Type B pancreatic cell (in vitro differentiated cells): Measurements from ENCODE around the gene CHRM4. TPM values are rescaled to one million over a fixed set of nuclear protein-coding genes. Genes with fewer than 3 reads are reported as not detected.
A peak's percentile ranks its signal among the peaks of the same experiment; 100 is the strongest.

Experiments used
- DNase-seq: peaks from one replicate; pipeline ENCODE4 v3.0.0; 2021; ENCODE audit warnings: mixed read lengths; ENCODE audit not compliant: unreplicated experiment; ENCODE audit errors: extremely low spot score
- H3K27ac Mint-ChIP-seq: 2 replicates; pipeline ENCODE4 v1.8.0; 2021; ENCODE audit warnings: mild to moderate bottlenecking, mixed read lengths
- H3K27me3 Mint-ChIP-seq: 2 replicates; pipeline ENCODE4 v1.8.0; 2021; ENCODE audit warnings: mixed read lengths
- H3K36me3 Mint-ChIP-seq: 2 replicates; pipeline ENCODE4 v1.8.0; 2021; ENCODE audit warnings: mixed read lengths
- H3K4me1 Mint-ChIP-seq: one replicate; pipeline ENCODE4 v1.8.0; 2021; ENCODE audit warnings: mixed read lengths; ENCODE audit not compliant: unreplicated experiment
- H3K4me3 Mint-ChIP-seq: 2 replicates; pipeline ENCODE4 v1.8.0; 2021; ENCODE audit warnings: mild to moderate bottlenecking, mixed read lengths
- H3K9me3 Mint-ChIP-seq: 2 replicates; pipeline ENCODE4 v1.8.0; 2021; ENCODE audit warnings: mixed read lengths
- total RNA-seq: library from RNA; stranded (reverse); gene quantifications from 2 replicates; pipeline ENCODE4 v1.2.1, GENCODE V29; 2021; ENCODE audit warnings: low replicate concordance
- TF ChIP-seq, protein P1 (sequence below): fragments of 200-600 bp; sonication (generic); conservative IDR thresholded peaks from 2 replicates; pipeline ENCODE4 v1.5.0; 2021; ENCODE audit warnings: antibody characterized with exemption, mild to moderate bottlenecking

The CHRM4 gene
- total RNA-seq, 1 donor from 2014 or later: 1.0 TPM

DNA sequence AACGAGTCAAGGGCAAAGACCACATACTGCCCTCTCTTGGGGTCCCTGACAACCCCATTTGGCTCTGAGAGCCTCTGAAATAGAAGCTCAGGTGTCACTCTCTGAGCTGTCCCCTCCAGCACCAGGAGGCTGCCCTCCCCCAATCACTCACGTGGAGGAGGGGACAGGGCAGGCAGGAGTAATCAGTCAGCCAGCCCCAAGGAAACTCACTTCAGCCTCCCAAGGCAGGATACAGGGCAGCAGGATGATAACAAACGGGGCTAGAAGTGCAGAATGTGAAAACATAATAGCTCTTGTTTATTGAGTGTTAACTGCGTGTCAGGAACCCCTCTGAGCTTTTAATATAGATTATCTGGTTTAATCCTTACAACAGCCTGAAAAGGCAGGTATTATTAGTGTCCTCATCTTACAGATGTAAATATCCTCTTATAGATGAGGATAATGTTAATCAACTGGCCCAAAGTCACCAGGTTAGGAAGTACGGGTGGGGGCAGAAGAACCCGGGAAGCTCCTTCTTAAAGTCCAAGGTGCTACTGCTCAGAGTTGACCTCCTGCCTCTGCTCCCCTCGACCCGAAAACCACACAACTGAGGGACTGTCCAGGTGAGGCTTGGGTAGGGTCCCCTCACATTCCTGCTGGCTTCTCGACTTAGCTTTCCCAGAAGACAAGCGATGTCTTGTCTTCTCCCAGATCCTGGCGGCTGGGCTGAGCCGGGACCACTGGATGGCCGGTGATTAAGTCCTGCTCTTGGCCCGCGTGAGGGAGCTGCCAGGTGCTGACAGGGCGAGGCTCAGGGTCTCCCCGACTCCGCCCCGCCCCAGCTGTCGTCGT, 2.7 kb downstream of the CHRM4 start:
- H3K9me3 Mint-ChIP-seq: no peaks in the 10 kb centered on the region
- peaks cover 3% of the 10 kb centered on the region for H3K36me3 Mint-ChIP-seq
- peak overlapping the region; percentile 16 for H3K27ac Mint-ChIP-seq
- TF ChIP-seq, protein P1, sequence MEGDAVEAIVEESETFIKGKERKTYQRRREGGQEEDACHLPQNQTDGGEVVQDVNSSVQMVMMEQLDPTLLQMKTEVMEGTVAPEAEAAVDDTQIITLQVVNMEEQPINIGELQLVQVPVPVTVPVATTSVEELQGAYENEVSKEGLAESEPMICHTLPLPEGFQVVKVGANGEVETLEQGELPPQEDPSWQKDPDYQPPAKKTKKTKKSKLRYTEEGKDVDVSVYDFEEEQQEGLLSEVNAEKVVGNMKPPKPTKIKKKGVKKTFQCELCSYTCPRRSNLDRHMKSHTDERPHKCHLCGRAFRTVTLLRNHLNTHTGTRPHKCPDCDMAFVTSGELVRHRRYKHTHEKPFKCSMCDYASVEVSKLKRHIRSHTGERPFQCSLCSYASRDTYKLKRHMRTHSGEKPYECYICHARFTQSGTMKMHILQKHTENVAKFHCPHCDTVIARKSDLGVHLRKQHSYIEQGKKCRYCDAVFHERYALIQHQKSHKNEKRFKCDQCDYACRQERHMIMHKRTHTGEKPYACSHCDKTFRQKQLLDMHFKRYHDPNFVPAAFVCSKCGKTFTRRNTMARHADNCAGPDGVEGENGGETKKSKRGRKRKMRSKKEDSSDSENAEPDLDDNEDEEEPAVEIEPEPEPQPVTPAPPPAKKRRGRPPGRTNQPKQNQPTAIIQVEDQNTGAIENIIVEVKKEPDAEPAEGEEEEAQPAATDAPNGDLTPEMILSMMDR: no peak
- DNase-seq: no peak
- H3K27me3 Mint-ChIP-seq: peaks cover 61% of the 10 kb centered on the region
- peak overlapping the region; percentile 79 for H3K4me3 Mint-ChIP-seq
- H3K4me1 Mint-ChIP-seq: peaks cover 22% of the 10 kb centered on the region

DNA sequence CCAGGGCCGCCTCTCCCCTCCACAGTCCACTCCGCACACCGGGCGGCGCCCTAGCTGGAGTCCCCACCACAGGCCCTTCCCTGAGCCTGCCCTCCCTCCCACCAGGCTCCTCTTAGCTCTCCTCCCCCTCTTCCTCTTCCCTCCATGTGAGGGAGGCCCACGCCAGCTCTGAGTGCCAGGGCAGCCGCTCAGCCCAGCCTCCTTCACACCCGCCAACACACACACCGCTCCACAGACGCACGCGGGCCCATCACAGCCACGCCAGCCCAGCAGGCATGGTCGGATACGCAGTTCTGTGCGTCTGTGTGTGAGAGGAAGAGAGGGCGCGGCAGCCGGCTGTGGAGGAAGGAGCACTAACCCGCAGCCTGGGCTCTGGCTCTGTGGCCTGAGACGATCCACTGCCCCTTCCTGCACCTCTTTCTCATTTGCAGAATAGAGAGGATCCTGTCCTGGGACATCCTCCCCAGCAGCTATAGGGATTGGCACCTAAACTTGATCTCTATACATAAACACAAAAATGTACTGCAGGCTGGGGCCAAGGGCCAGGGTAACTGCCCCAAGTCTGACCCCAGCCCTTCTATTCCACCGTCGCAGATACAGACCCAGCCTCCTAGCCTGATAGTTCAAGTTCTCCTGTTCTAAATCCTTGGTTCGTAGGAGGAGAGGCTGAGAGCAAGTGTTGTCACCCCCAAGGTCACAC, 3.5 kb downstream of the CHRM4 start:
- Mint-ChIP-seq H3K4me3 (peak overlapping the region; percentile 71), H3K36me3 (peaks cover 3% of the 10 kb centered on the region), H3K4me1 (peaks cover 20% of the 10 kb centered on the region), H3K27me3 (peaks cover 55% of the 10 kb centered on the region), H3K9me3 (no peaks in the 10 kb centered on the region), H3K27ac (peak overlapping the region; percentile 16)
- DNase-seq: no peak
- TF ChIP-seq, protein P1: no peak

DNA sequence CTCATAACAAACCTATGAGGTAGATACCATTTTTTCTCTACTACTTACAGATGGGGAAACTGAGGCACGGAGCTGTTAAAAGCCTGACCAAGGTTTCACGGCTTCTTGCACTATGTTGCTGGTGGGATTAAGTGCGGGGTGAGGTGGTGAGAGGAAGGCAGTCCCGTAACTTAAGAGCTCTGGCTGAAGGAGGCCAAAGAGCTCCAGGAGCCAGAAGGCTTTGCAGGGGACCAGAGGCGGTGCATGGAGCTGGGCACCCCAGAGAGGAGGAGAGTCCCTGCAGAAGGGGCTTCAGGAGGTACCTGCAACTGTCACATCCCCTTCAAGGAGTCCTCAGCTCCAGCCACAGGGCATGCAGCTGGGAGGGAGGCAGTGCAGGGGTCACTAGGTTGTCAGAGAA, 4.1 kb downstream of the CHRM4 start:
- Mint-ChIP-seq H3K36me3 (peaks cover 3% of the 10 kb centered on the region), H3K4me1 (peaks cover 14% of the 10 kb centered on the region), H3K27ac (no peak overlapping the region), H3K27me3 (peaks cover 49% of the 10 kb centered on the region), H3K9me3 (no peaks in the 10 kb centered on the region), H3K4me3 (peak overlapping the region; percentile 16)
- DNase-seq: no peak
- TF ChIP-seq, protein P1: no peak

DNA sequence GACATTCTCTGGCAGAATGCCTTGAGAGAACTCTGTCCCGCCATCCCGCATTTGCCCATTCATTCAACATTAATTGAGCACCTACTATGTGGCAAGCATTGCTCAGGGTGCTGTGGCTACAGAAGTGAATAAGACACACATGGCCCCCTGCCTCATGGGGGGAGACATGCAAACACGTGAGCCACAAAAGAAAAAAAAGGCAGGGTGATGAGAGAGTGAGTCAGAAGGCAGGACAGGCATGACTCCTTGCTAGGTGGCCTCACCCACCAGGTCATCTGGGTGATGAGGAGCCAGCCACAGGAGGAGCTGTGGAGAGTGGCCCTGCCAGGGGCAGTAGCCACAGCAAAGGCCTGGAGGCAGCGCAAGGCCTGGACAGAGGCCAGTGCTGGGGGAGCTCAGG, 4.9 kb downstream of the CHRM4 start:
- DNase-seq: no peak

DNA sequence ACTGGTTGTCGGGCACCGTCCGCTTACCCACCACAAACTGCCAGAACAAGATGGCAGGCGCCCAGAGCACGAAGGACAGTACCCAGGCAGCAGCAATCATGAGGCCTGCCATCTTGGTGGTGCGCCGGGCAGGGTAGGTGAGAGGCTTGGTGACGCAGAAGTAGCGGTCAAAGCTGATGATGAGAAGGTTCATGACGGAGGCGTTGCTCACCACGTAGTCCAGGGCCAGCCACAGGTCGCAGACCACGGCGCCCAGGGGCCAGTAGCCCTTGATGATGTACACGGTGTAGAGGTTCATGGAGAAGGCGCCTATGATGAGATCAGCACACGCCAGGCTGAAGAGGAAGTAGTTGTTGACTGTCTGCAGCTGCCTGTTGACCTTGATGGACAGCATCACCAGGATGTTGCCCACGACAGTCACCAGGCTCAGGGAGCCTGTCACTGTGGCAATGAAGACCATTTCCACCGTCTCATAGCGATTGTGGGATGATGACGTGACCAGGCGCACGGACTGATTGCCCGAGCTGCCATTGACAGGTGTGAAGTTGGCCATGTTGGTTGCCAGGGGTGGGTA, 5.5 kb downstream of the CHRM4 start:
- TF ChIP-seq, protein P1: no peak
- Mint-ChIP-seq H3K4me3 (peak overlapping the region; percentile 21), H3K4me1 (peaks cover 14% of the 10 kb centered on the region), H3K27ac (no peak overlapping the region), H3K9me3 (no peaks in the 10 kb centered on the region), H3K27me3 (peaks cover 49% of the 10 kb centered on the region), H3K36me3 (peaks cover 3% of the 10 kb centered on the region)
- DNase-seq: no peak

More for the DNA sequence above, 4.9 kb downstream of the CHRM4 start:
- H3K4me3 Mint-ChIP-seq: peak overlapping the region; percentile 21
- H3K9me3 Mint-ChIP-seq: no peaks in the 10 kb centered on the region
- peaks cover 3% of the 10 kb centered on the region for H3K36me3 Mint-ChIP-seq
- H3K27me3 Mint-ChIP-seq: peaks cover 49% of the 10 kb centered on the region
- H3K4me1 Mint-ChIP-seq: peaks cover 14% of the 10 kb centered on the region
- H3K27ac Mint-ChIP-seq: no peak overlapping the region
- TF ChIP-seq, protein P1: no peak
